Liver (tissue), 9 donors: ENCODE measurements around the gene CTXN3. TPM values are rescaled to one million over a fixed set of nuclear protein-coding genes. Genes with fewer than 3 reads are reported as not detected.

Source experiments
- DNase-seq: peaks from one replicate; pipeline ENCODE4 v3.0.0-alpha.2; 2017; ENCODE audit warnings: low spot score
- H3K27ac ChIP-seq, 2 donors: one replicate each; pipeline ENCODE4 v1.7.0; 2013; ENCODE audit warnings: inconsistent platforms in 2 of 2, low read length in 2 of 2, control low read depth in 1 of 2, low read depth in 1 of 2, mild to moderate bottlenecking in 1 of 2
- H3K27me3 ChIP-seq, 4 donors: one replicate each; pipeline versions ENCODE4 v1.6.1 to v1.7.0; 2013; ENCODE audit warnings: low read length in 3 of 4, inconsistent platforms in 1 of 4, mild to moderate bottlenecking in 1 of 4, moderate library complexity in 1 of 4; ENCODE audit not compliant: control insufficient read depth in 4 of 4, insufficient read depth in 4 of 4
- H3K36me3 ChIP-seq, 4 donors: one replicate each; pipeline versions ENCODE4 v1.6.1 to v1.7.0; 2013; ENCODE audit warnings: low read length in 3 of 4, mild to moderate bottlenecking in 3 of 4, low read depth in 1 of 4, moderate library complexity in 1 of 4; ENCODE audit not compliant: control insufficient read depth in 4 of 4, insufficient read depth in 3 of 4
- H3K4me1 ChIP-seq, 4 donors: one replicate each; pipeline versions ENCODE4 v1.6.1 to v1.7.0; 2013; ENCODE audit warnings: low read length in 3 of 4, mild to moderate bottlenecking in 3 of 4, moderate library complexity in 1 of 4; ENCODE audit not compliant: control insufficient read depth in 4 of 4, insufficient read depth in 4 of 4
- H3K4me3 ChIP-seq, 3 donors: one replicate each; pipeline versions ENCODE4 v1.6.1 to v1.7.0; 2013; ENCODE audit warnings: low read length in 3 of 3, control low read depth in 1 of 3, low read depth in 1 of 3, mild to moderate bottlenecking in 1 of 3
- H3K9ac ChIP-seq, 2 donors: one replicate each; pipeline ENCODE4 v1.7.0; 2013; ENCODE audit warnings: low read length in 2 of 2, mild to moderate bottlenecking in 2 of 2, moderate library complexity in 2 of 2, control low read depth in 1 of 2, low read depth in 1 of 2
- H3K9me3 ChIP-seq, 4 donors: one replicate each; pipeline versions ENCODE4 v1.6.1 to v1.7.0; 2013; ENCODE audit warnings: low read length in 3 of 4; ENCODE audit not compliant: control insufficient read depth in 4 of 4
- EGR1 ChIP-seq, 2 donors: IDR thresholded peaks; 2 replicates each; pipeline ENCODE4 v1.6.1; 2016 to 2018; ENCODE audit warnings: antibody characterized with exemption in 2 of 2, low read depth in 2 of 2
- FOXA1 ChIP-seq: IDR thresholded peaks from 2 replicates; pipeline ENCODE4 v1.6.1; 2016; ENCODE audit warnings: antibody characterized with exemption
- FOXA2 ChIP-seq: IDR thresholded peaks from 2 replicates; pipeline ENCODE4 v1.6.1; 2016; ENCODE audit warnings: antibody characterized with exemption
- GABPA ChIP-seq, 2 donors: IDR thresholded peaks in 1 of 2; conservative IDR thresholded peaks in 1 of 2; 2 replicates each; pipeline ENCODE4 v1.6.1; 2016; ENCODE audit warnings: antibody characterized with exemption in 2 of 2, mild to moderate bottlenecking in 1 of 2, moderate library complexity in 1 of 2
- HNF4A ChIP-seq, 2 donors: conservative IDR thresholded peaks; 2 replicates each; pipeline ENCODE4 v1.6.1; 2016; ENCODE audit warnings: antibody characterized with exemption in 2 of 2, mild to moderate bottlenecking in 2 of 2
- HNF4G ChIP-seq: IDR thresholded peaks from 2 replicates; pipeline ENCODE4 v1.6.1; 2016; ENCODE audit warnings: antibody characterized with exemption
- JUND ChIP-seq, 2 donors: IDR thresholded peaks; 2 replicates each; pipeline ENCODE4 v1.6.1; 2016; ENCODE audit warnings: antibody characterized with exemption in 2 of 2
- NR2F2 ChIP-seq: IDR thresholded peaks from 2 replicates; pipeline ENCODE4 v1.6.1; 2016; ENCODE audit warnings: antibody characterized with exemption
- RAD21 ChIP-seq, 2 donors: IDR thresholded peaks; 2 replicates each; pipeline ENCODE4 v1.6.1; 2016; ENCODE audit warnings: antibody characterized with exemption in 2 of 2, mild to moderate bottlenecking in 2 of 2
- RXRA ChIP-seq, 2 donors: IDR thresholded peaks; 2 replicates each; pipeline ENCODE4 v1.6.1; 2017 to 2018; ENCODE audit warnings: antibody characterized with exemption in 2 of 2, mild to moderate bottlenecking in 1 of 2
- SP1 ChIP-seq: IDR thresholded peaks from 2 replicates; pipeline ENCODE4 v1.6.1; 2018; ENCODE audit warnings: antibody characterized with exemption, mild to moderate bottlenecking
- TAF1 ChIP-seq: conservative IDR thresholded peaks from 2 replicates; pipeline ENCODE4 v1.6.1; 2016; ENCODE audit warnings: antibody characterized with exemption, mild to moderate bottlenecking
- YY1 ChIP-seq: IDR thresholded peaks from 2 replicates; pipeline ENCODE4 v1.6.1; 2016; ENCODE audit warnings: antibody characterized with exemption, mild to moderate bottlenecking
- WGBS: extraction: QIAGEN DNeasy Blood & Tissue Kit; methylation state at CpG from one replicate; pipeline ENCODE4 v1.1.7; 2013; 5-methylcytosine and 5-hydroxymethylcytosine counted together
- polyA plus RNA-seq, 2 donors: library from polyadenylated mRNA; stranded (reverse) in 1 of 2; unstranded in 1 of 2; fragments of 200-250 nt in 1 of 2; fragments of >200 nt in 1 of 2; fragmentation: Nextera tagmentation in 1 of 2; extraction: Ambion mirVana in 1 of 2; gene quantifications; one replicate each; pipeline versions ENCODE4 v1.2.1 to v1.2.3, GENCODE V29; 2013 to 2015
- total RNA-seq, 2 donors: library from RNA; depleted of rRNA; stranded (reverse); fragments of >200 nt; gene quantifications; one replicate each; pipeline ENCODE4 v1.2.3, GENCODE V29; 2014
- TF ChIP-seq, protein P1 (sequence below): fragments of 150-350 bp; IDR thresholded peaks from 2 replicates; pipeline ENCODE4 v1.5.1; 2017; ENCODE audit warnings: improper control_type of control experiment, low read depth, low read length; ENCODE audit not compliant: missing input control
- TF ChIP-seq, protein P2 (sequence below): IDR thresholded peaks from 2 replicates; pipeline ENCODE4 v1.6.1; 2016; ENCODE audit warnings: antibody characterized with exemption, mild to moderate bottlenecking
- TF ChIP-seq, protein P3 (sequence below): IDR thresholded peaks from 2 replicates; pipeline ENCODE4 v1.6.1; 2016; ENCODE audit warnings: antibody characterized with exemption
- TF ChIP-seq, protein P4 (sequence below): IDR thresholded peaks from 2 replicates; pipeline ENCODE4 v1.6.1; 2016; ENCODE audit warnings: antibody characterized with exemption
- donor health status: healthy.
- donor health status: healthy.
- donor health status: healthy.
- donor health status: healthy.
- donor health status: healthy.

Gene CTXN3
- total and polyA plus RNA-seq, 4 donors: not detected

DNA sequence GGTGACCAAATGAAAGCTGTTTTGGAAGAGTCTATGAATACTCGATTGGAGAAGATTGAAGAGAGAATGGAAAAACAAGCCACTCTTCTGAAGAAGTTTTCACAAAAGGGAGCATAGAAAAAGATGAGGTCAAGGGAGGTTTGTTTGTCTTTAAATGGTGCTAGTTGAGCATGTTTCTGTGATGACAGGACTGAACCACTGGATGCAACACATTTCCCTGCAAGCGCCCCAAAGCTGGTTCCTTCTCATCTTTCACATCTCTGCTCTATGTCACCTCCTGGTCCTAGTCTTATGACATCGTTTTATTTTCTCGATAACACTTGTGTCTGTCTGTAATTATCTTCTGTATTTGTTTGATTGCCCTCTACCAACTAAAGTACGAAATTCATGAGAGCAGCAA, 50.5 kb downstream of the CTXN3 start:
- Histone ChIP-seq H3K9me3 (no peaks in the 10 kb centered on the region), H3K27me3 (peaks cover 0 to 3% (median 0%) of the 10 kb centered on the region in 4 donors), H3K4me3 (no peak overlapping the region), H3K4me1 (no peaks in the 10 kb centered on the region), H3K36me3 (no peaks in the 10 kb centered on the region), H3K9ac (no peak overlapping the region), H3K27ac (no peak overlapping the region)
- TF ChIP-seq FOXA2 (no peak), FOXA1 (no peak), SP1 (no peak), JUND (IDR thresholded peaks at IDR 0.05) (no peak), HNF4A (conservative IDR thresholded peaks at IDR 0.05) (no peak)
- TF ChIP-seq, protein P1, sequence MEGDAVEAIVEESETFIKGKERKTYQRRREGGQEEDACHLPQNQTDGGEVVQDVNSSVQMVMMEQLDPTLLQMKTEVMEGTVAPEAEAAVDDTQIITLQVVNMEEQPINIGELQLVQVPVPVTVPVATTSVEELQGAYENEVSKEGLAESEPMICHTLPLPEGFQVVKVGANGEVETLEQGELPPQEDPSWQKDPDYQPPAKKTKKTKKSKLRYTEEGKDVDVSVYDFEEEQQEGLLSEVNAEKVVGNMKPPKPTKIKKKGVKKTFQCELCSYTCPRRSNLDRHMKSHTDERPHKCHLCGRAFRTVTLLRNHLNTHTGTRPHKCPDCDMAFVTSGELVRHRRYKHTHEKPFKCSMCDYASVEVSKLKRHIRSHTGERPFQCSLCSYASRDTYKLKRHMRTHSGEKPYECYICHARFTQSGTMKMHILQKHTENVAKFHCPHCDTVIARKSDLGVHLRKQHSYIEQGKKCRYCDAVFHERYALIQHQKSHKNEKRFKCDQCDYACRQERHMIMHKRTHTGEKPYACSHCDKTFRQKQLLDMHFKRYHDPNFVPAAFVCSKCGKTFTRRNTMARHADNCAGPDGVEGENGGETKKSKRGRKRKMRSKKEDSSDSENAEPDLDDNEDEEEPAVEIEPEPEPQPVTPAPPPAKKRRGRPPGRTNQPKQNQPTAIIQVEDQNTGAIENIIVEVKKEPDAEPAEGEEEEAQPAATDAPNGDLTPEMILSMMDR: no peak
- TF ChIP-seq, protein P2, sequence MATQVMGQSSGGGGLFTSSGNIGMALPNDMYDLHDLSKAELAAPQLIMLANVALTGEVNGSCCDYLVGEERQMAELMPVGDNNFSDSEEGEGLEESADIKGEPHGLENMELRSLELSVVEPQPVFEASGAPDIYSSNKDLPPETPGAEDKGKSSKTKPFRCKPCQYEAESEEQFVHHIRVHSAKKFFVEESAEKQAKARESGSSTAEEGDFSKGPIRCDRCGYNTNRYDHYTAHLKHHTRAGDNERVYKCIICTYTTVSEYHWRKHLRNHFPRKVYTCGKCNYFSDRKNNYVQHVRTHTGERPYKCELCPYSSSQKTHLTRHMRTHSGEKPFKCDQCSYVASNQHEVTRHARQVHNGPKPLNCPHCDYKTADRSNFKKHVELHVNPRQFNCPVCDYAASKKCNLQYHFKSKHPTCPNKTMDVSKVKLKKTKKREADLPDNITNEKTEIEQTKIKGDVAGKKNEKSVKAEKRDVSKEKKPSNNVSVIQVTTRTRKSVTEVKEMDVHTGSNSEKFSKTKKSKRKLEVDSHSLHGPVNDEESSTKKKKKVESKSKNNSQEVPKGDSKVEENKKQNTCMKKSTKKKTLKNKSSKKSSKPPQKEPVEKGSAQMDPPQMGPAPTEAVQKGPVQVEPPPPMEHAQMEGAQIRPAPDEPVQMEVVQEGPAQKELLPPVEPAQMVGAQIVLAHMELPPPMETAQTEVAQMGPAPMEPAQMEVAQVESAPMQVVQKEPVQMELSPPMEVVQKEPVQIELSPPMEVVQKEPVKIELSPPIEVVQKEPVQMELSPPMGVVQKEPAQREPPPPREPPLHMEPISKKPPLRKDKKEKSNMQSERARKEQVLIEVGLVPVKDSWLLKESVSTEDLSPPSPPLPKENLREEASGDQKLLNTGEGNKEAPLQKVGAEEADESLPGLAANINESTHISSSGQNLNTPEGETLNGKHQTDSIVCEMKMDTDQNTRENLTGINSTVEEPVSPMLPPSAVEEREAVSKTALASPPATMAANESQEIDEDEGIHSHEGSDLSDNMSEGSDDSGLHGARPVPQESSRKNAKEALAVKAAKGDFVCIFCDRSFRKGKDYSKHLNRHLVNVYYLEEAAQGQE: no peak
- TF ChIP-seq, protein P3, sequence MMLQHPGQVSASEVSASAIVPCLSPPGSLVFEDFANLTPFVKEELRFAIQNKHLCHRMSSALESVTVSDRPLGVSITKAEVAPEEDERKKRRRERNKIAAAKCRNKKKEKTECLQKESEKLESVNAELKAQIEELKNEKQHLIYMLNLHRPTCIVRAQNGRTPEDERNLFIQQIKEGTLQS: no peak
- DNase-seq: no peak
- WGBS: 81% methylated on average over 5 of the region's 5 CpGs

DNA sequence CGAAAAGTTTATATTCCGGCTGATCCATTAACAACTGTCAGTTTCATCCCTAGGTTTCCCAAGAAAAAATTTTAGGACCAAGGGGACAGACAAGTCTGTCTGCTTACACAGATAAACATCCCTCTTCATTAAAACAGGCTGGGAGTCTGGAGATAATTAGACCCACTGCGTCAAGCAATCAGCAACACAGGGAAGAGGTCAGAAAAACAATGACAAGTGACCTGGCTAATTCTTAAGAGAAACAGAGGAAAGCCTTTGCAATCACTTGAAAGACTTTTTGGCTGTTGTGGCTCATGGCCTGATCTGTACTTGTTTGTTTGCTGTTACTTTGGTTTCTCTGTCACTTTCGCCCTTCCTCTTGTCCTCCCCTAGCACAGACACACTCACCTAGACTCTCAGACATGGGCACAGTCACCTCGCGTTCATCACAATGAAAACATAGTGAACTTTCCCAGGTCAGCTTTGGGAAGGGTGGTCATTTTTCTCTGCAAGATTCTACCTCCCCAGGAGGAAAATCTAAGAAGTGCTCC, 51.4 kb downstream of the CTXN3 start:
- WGBS: 68% methylated on average over 6 of the region's 6 CpGs
- Histone ChIP-seq H3K9me3 (no peaks in the 10 kb centered on the region), H3K9ac (no peak overlapping the region), H3K4me3 (no peak overlapping the region), H3K36me3 (no peaks in the 10 kb centered on the region), H3K27me3 (peaks cover 0 to 1% (median 0%) of the 10 kb centered on the region in 4 donors), H3K4me1 (no peaks in the 10 kb centered on the region), H3K27ac (no peak overlapping the region)
- DNase-seq: no peak
- TF ChIP-seq YY1 (no peak), SP1 (no peak), FOXA1 (no peak), NR2F2 (no peak), TAF1 (no peak), RAD21 (IDR thresholded peaks at IDR 0.05) (no peak), FOXA2 (no peak), GABPA (IDR thresholded peaks at IDR 0.05 in 1 of 2, conservative IDR thresholded peaks at IDR 0.05 in 1 of 2) (no peak), HNF4G (no peak), RXRA (IDR thresholded peaks at IDR 0.05) (no peak), EGR1 (IDR thresholded peaks at IDR 0.05; ENCODE audit: low read depth in 2 of 2) (no peak), JUND (IDR thresholded peaks at IDR 0.05) (no peak), HNF4A (conservative IDR thresholded peaks at IDR 0.05) (no peak)
- TF ChIP-seq, protein P4, sequence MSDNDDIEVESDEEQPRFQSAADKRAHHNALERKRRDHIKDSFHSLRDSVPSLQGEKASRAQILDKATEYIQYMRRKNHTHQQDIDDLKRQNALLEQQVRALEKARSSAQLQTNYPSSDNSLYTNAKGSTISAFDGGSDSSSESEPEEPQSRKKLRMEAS: no peak
- TF ChIP-seq, protein P1: no peak
- TF ChIP-seq, protein P3: no peak
